ENCODE results near the gene STK4. TPM values are rescaled to one million over a fixed set of nuclear protein-coding genes. Genes with fewer than 3 reads are reported as not detected.

STK4 gene
- total and polyA plus RNA-seq, 2 donors (not counting 3 experiments of a cell fraction or from before 2014, with no cell fraction given) = 9.1 to 29.6 TPM

DNA sequence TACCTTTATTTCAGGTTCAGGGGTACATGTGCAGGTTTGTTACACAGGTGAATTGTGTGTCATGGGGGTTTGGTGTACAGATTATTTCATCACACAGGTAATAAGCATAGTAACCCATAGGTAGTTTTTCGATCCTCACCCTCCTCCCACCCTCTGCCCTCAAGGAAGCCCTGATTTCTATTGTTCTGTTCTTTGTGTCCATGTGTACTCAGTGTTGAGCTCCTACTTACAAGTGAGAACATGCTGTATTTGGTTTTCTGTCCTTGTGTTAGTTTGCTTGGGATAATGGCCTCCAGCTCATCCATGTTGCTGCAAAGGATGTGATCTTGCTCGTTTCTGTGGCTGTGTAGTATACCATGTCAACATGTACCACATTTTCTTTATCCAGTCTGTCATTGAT, 66.0 kb downstream of the STK4 start:
- Histone ChIP-seq H3K4me1 (ENCODE audit: control insufficient read depth, extremely low read depth, insufficient read depth, low read length) (peaks cover 5% of the 10 kb centered on the region), H4K20me1 (replicated peaks; ENCODE audit: control insufficient read depth, extremely low read depth, insufficient read depth, low read length) (no peaks in the 10 kb centered on the region), H3K9me1 (replicated peaks; ENCODE audit: control insufficient read depth, extremely low read depth, insufficient read depth, low read length) (no peaks in the 10 kb centered on the region), H3K4me2 (ENCODE audit: insufficient read depth, low read length) (no peak overlapping the region), H3K4me3 (replicated peaks in 1 of 3; ENCODE audit: insufficient read depth in 1 of 3, low read depth in 1 of 3, low read length in 3 of 3) (no peak overlapping the region), H3K27me3 (ENCODE audit: control insufficient read depth in 2 of 2, insufficient read depth in 2 of 2, low read length in 2 of 2) (no peaks in the 10 kb centered on the region), H2AFZ (ENCODE audit: low read depth, low read length) (no peak overlapping the region), H3K36me3 (ENCODE audit: control insufficient read depth in 2 of 2, extremely low read depth in 1 of 2, insufficient read depth in 2 of 2, low read length in 2 of 2) (no peaks in the 10 kb centered on the region), H3K9ac (replicated peaks; ENCODE audit: extremely low read depth, insufficient read depth, low read length) (no peak overlapping the region), H3K9me3 (replicated peaks; ENCODE audit: control insufficient read depth, insufficient read depth, low read length) (no peaks in the 10 kb centered on the region), H3K79me2 (ENCODE audit: control insufficient read depth, insufficient read depth, low read length) (no peaks in the 10 kb centered on the region), H3K27ac (ENCODE audit: insufficient read depth, low read depth, low read length) (no peak overlapping the region)
- FAIRE-seq (no peak), DNase-seq (ENCODE audit: low read depth, low spot score) (no peak)
- POLR2A ChIA-PET = no interaction called here
- TF ChIP-seq POLR2AphosphoS5 (IDR thresholded peaks at IDR 0.05; ENCODE audit: insufficient read depth, low read depth, low read length) (no peak), EZH2 (IDR thresholded peaks at IDR 0.05; ENCODE audit: borderline replicate concordance, low read depth, low read length, severe bottlenecking) (no peak), JUN (IDR thresholded peaks at IDR 0.05; ENCODE audit: borderline replicate concordance, insufficient read depth, insufficient read length, low read depth) (no peak), POLR2A (IDR thresholded peaks at IDR 0.05; ENCODE audit: low read depth, low read length) (no peak), CTCF (IDR thresholded peaks at IDR 0.05; ENCODE audit: extremely low read depth in 1 of 2, insufficient read depth in 1 of 2, low read depth in 1 of 2, low read length in 2 of 2) (no peak), FOS (IDR thresholded peaks at IDR 0.05; ENCODE audit: borderline replicate concordance, insufficient read depth, low read length) (no peak), MYC (IDR thresholded peaks at IDR 0.05; ENCODE audit: low read depth, low read length) (no peak)
- TF ChIP-seq, protein P1, sequence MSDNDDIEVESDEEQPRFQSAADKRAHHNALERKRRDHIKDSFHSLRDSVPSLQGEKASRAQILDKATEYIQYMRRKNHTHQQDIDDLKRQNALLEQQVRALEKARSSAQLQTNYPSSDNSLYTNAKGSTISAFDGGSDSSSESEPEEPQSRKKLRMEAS (IDR thresholded peaks at IDR 0.05; ENCODE audit: insufficient read depth, insufficient read length) = no peak
- dilution Hi-C loops (cut with MboI; ENCODE audit: extremely low pct_ligation_motif_present, low sequenced_read_pairs) (no loop called here), intact Hi-C loops (cut with micrococcal nuclease) (no loop called here)
- no TSS peak for BruUV-seq (replicated peaks)
- CTCF ChIA-PET = interaction anchor here (1.5 kb wide), 1 partner anchor 12 kb away, joined by 5 read pairs; no protein-coding TSS in a partner anchor

Measured in endothelial cell of umbilical vein (primary cell).